Cardiac muscle cell (in vitro differentiated cells and primary cell): Measurements from ENCODE around the gene CRTC2. TPM values are rescaled to one million over a fixed set of nuclear protein-coding genes. Genes with fewer than 3 reads are reported as not detected.

Experiments
- DNase-seq, 2 donors: peaks; one replicate each; pipeline versions ENCODE4 v3.0.0 to v3.0.0-alpha.2; 2010 to 2017; ENCODE audit warnings: low read depth in 1 of 2, low spot score in 1 of 2
- H3K27ac ChIP-seq: fragments of 200-600 bp; sonication (generic); 2 replicates; pipeline ENCODE4 v1.5.1; 2016
- H3K27me3 ChIP-seq: fragments of 200-600 bp; sonication (generic); 2 replicates; pipeline ENCODE4 v1.6.0; 2016; ENCODE audit warnings: control low read depth
- H3K36me3 ChIP-seq: fragments of 200-600 bp; sonication (generic); 2 replicates; pipeline ENCODE4 v1.5.1; 2016; ENCODE audit warnings: control low read depth
- H3K4me1 ChIP-seq: fragments of 200-600 bp; sonication (generic); 2 replicates; pipeline ENCODE4 v1.8.1; 2017; ENCODE audit warnings: low read depth, mild to moderate bottlenecking, mixed run types
- H3K4me3 ChIP-seq: fragments of 200-600 bp; sonication (generic); 2 replicates; pipeline ENCODE4 v1.5.1; 2016; ENCODE audit warnings: mild to moderate bottlenecking
- H3K9me3 ChIP-seq: fragments of 200-600 bp; sonication (generic); 2 replicates; pipeline ENCODE4 v1.5.1; 2017; ENCODE audit warnings: low read depth, mild to moderate bottlenecking, control low read depth
- polyA plus RNA-seq: library from polyadenylated mRNA; unstranded; fragments of >200 nt; fragmentation: Nextera tagmentation; extraction: Ambion mirVana; gene quantifications from 2 replicates; pipeline ENCODE4 v1.2.1, GENCODE V29; 2016
- total RNA-seq: library from RNA; depleted of rRNA; stranded (reverse); fragments of >200 nt; gene quantifications from 2 replicates; pipeline ENCODE4 v1.2.3, GENCODE V29; 2016
- TF ChIP-seq, protein P1 (sequence below): IDR thresholded peaks from 2 replicates; pipeline ENCODE4 v1.5.1; 2012; ENCODE audit warnings: low read depth, mild to moderate bottlenecking, low read length

Gene CRTC2
- total and polyA plus RNA-seq, 2 experiments from 2014 or later, result 17.9 to 24.8 TPM

- Histone ChIP-seq H3K27me3 (no peaks in the 10 kb centered on the region), H3K36me3 (peaks cover 23% of the 10 kb centered on the region), H3K4me1 (peaks cover 5% of the 10 kb centered on the region), H3K27ac (no peak overlapping the region), H3K9me3 (no peaks in the 10 kb centered on the region), H3K4me3 (no peak overlapping the region)
- no peak for DNase-seq
- TF ChIP-seq, protein P1, sequence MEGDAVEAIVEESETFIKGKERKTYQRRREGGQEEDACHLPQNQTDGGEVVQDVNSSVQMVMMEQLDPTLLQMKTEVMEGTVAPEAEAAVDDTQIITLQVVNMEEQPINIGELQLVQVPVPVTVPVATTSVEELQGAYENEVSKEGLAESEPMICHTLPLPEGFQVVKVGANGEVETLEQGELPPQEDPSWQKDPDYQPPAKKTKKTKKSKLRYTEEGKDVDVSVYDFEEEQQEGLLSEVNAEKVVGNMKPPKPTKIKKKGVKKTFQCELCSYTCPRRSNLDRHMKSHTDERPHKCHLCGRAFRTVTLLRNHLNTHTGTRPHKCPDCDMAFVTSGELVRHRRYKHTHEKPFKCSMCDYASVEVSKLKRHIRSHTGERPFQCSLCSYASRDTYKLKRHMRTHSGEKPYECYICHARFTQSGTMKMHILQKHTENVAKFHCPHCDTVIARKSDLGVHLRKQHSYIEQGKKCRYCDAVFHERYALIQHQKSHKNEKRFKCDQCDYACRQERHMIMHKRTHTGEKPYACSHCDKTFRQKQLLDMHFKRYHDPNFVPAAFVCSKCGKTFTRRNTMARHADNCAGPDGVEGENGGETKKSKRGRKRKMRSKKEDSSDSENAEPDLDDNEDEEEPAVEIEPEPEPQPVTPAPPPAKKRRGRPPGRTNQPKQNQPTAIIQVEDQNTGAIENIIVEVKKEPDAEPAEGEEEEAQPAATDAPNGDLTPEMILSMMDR, result no peak
These were observed 14.2 kb downstream of the CRTC2 start for GRCh38 chr1:153944005-153944826.

GRCh38 chr1:153942766-153943549 lies 15.5 kb downstream of the CRTC2 start:
- peaks cover 14% of the 10 kb centered on the region for H3K36me3 ChIP-seq
- H3K4me3 ChIP-seq, result no peak overlapping the region
- peaks cover 5% of the 10 kb centered on the region for H3K4me1 ChIP-seq
- TF ChIP-seq, protein P1, result no peak
- no peak for DNase-seq
- no peaks in the 10 kb centered on the region for H3K27me3 ChIP-seq
- no peak overlapping the region for H3K27ac ChIP-seq
- H3K9me3 ChIP-seq, result no peaks in the 10 kb centered on the region

DNA sequence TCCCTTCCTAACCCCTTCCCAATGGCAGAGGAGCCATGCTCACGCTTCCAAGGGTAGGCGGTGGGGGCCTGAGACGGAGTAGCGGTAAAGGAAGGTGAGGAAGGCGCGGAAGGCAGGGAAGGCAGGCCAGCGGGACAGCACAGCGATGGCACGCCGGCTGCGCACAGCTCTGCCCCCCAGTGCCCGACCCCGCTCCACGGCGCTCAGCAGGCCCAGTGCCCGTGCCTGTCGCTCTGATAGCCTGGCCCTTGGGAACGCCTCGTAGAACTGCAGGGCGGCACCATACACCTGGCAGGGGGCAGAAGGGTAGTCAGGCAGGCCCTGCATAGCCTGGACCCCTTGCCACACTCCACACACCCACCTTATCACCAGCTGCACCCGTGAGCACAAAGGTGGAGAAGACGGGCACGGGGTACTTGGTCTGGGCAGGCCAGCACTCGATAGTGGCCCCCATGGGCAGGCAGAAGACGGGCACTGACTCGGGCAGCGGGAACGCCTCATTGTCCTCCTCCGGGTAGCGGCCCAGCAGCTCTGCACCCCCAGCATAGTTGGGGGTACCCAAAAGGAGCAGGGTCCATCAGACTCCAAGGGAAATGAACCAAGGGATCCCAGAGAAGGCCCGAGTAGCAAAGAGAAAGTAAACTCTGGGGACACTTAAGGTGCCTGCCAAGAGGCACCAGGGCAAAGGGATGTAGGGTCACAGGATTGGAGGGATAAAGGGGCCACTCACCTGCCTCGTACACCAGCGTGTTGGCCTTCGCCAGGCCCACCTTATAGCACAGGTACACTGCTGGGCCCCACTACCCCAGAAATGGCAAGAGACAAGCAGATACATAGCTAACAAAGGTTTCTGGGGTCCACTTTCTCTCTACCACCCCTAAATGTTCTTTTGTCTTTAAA lies 16.3 kb downstream of the CRTC2 start:
- Histone ChIP-seq H3K27me3 (no peaks in the 10 kb centered on the region), H3K9me3 (no peaks in the 10 kb centered on the region), H3K4me3 (no peak overlapping the region), H3K4me1 (peaks cover 5% of the 10 kb centered on the region), H3K27ac (no peak overlapping the region), H3K36me3 (peaks cover 19% of the 10 kb centered on the region)
- no peak for DNase-seq
- TF ChIP-seq, protein P1, result no peak

DNA sequence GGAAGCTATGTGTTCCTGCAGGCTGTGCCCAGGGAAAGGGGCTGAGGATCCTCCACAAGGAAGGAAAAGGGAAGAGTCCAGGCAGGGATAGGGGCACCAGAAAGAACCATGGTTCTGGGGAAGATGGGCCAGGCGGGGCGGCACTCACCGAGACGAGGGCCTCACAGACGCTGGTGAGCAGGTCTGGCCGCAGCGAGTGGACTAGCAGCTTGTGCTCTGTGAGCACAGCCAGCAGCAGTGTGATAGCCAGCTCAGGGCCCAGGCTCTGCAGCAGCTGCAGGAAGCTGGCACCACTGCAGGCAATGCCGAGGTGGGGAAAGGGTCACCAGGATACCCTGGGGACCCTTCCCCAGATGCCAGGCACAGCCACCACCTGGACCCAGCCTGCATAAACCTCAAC lies 17.7 kb downstream of the CRTC2 start:
- no peak overlapping the region for H3K4me3 ChIP-seq
- peaks cover 5% of the 10 kb centered on the region for H3K4me1 ChIP-seq
- H3K9me3 ChIP-seq, result no peaks in the 10 kb centered on the region
- no peak for DNase-seq
- no peaks in the 10 kb centered on the region for H3K27me3 ChIP-seq
- peaks cover 33% of the 10 kb centered on the region for H3K36me3 ChIP-seq
- TF ChIP-seq, protein P1, result no peak
- no peak overlapping the region for H3K27ac ChIP-seq

DNA sequence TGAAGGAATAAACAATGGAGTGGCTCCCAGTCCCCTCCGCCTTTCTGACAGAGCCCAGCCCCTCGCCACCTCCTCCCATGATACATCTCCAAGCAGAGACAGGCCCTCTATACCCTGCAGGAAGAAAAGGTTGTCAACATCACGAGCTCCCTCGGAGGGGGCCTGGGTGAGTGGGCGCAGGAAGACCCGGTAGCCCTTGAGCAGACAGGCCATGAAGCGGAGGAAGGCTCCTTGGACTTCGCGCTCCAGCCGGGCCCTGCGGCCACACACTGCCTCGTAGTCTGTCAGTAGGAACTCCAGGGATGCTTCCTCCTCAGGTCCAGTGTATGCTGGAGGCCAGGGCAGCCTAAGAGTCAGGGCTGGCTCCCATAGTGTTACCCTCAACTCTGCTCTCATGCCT lies 18.9 kb downstream of the CRTC2 start:
- Histone ChIP-seq H3K4me1 (no peaks in the 10 kb centered on the region), H3K36me3 (peaks cover 40% of the 10 kb centered on the region), H3K4me3 (no peak overlapping the region), H3K27me3 (no peaks in the 10 kb centered on the region), H3K9me3 (no peaks in the 10 kb centered on the region), H3K27ac (no peak overlapping the region)
- TF ChIP-seq, protein P1, result no peak
- DNase-seq, result no peak
